Left kidney (tissue), 8 donors: Measurements from ENCODE around the gene MIS18BP1. TPM values are rescaled to one million over a fixed set of nuclear protein-coding genes. Genes with fewer than 3 reads are reported as not detected.
A peak's percentile ranks its signal among the peaks of the same experiment; 100 is the strongest.
"Not testable (repeated sequence)": the region's sequence is repeated elsewhere in the genome, so short reads cannot be mapped to it uniquely, and the experiment has no call there.

Experiments used
- DNase-seq: peaks from one replicate; pipeline ENCODE4 v3.0.0-alpha.2; 2013
- long read RNA-seq, 8 donors: transcript quantifications; one replicate each; lab custom pipeline, GENCODE V29; 2026
- polyA plus RNA-seq: library from polyadenylated mRNA; unstranded; fragments of 120-200 nt; gene quantifications from one replicate; pipeline ENCODE4 v1.2.1, GENCODE V29; 2013; ENCODE audit not compliant: insufficient read length

The MIS18BP1 gene
- polyA plus RNA-seq: 63.8 TPM
- long read RNA-seq, donor 1, transcript MIS18BP1-206 (3 exons, 793 nt): major isoform, 5 of 14 reads
- long read RNA-seq, donor 1, partial matches to known transcripts: 8 of 14 reads
- long read RNA-seq, donor 1, other reads (novel, unspliced or antisense): 0 of 14 reads
- long read RNA-seq, donor 2, full-length matches to known transcripts: 13 of 30 reads
- long read RNA-seq, donor 2, partial matches to known transcripts: 17 of 30 reads
- long read RNA-seq, donor 2, other reads (novel, unspliced or antisense): 0 of 30 reads
- long read RNA-seq, donor 3, full-length matches to known transcripts: 7 of 7 reads
- long read RNA-seq, donor 3, partial matches to known transcripts: 0 of 7 reads
- long read RNA-seq, donor 3, other reads (novel, unspliced or antisense): 0 of 7 reads
- long read RNA-seq, donor 4: 0 reads
- long read RNA-seq, donor 5, full-length matches to known transcripts: 8 of 8 reads
- long read RNA-seq, donor 5, partial matches to known transcripts: 0 of 8 reads
- long read RNA-seq, donor 5, other reads (novel, unspliced or antisense): 0 of 8 reads
- long read RNA-seq, donor 6, full-length matches to known transcripts: 5 of 11 reads
- long read RNA-seq, donor 6, partial matches to known transcripts: 6 of 11 reads
- long read RNA-seq, donor 6, other reads (novel, unspliced or antisense): 0 of 11 reads
- long read RNA-seq, donor 7, transcript MIS18BP1-206 (3 exons, 793 nt): major isoform, 9 of 22 reads
- long read RNA-seq, donor 7, partial matches to known transcripts: 6 of 22 reads
- long read RNA-seq, donor 7, other reads (novel, unspliced or antisense): 0 of 22 reads
- long read RNA-seq, donor 8, partial matches to known transcripts: 0 of 2 reads
- long read RNA-seq, donor 8, other reads (novel, unspliced or antisense): 0 of 2 reads

GRCh38 chr14:45253070-45253753, at the start of gene MIS18BP1:
Gene MIS18BP1 (minus strand): TSS chr14:45253202. CDS start chr14:45247286, 5,916 bp downstream.
- peak; percentile 97 for DNase-seq

- DNase-seq: no peak
These were observed 45.6 kb upstream of the MIS18BP1 start for GRCh38 chr14:45298423-45299117.

- DNase-seq: not testable (repeated sequence)
These were observed 41.8 kb upstream of the MIS18BP1 start for GRCh38 chr14:45294796-45295195.

GRCh38 chr14:45290547-45290946, 37.5 kb upstream of the MIS18BP1 start:
- no peak for DNase-seq

GRCh38 chr14:45287610-45288009, 34.6 kb upstream of the MIS18BP1 start:
- no peak for DNase-seq

- DNase-seq: no peak
These were observed 31.8 kb upstream of the MIS18BP1 start for GRCh38 chr14:45284802-45285201.

GRCh38 chr14:45281731-45282400, 28.9 kb upstream of the MIS18BP1 start:
- not testable (repeated sequence) for DNase-seq

- DNase-seq: no peak
These were observed 19.0 kb upstream of the MIS18BP1 start for GRCh38 chr14:45271858-45272537.

- DNase-seq: no peak
These were observed 17.0 kb upstream of the MIS18BP1 start for GRCh38 chr14:45270031-45270430.

- no peak for DNase-seq
These were observed 14.1 kb upstream of the MIS18BP1 start for GRCh38 chr14:45267071-45267470.

- no peak for DNase-seq
These were observed 9.6 kb upstream of the MIS18BP1 start for GRCh38 chr14:45262637-45263036.

GRCh38 chr14:45261209-45261608, 8.2 kb upstream of the MIS18BP1 start:
- DNase-seq: no peak

- no peak for DNase-seq
These were observed 5.8 kb upstream of the MIS18BP1 start for GRCh38 chr14:45258805-45259204.

GRCh38 chr14:45258073-45258472, 5.1 kb upstream of the MIS18BP1 start:
- DNase-seq: no peak

- no peak for DNase-seq
These were observed 1.8 kb upstream of the MIS18BP1 start for GRCh38 chr14:45254771-45255170.

GRCh38 chr14:45253754-45254310, 830 bp upstream of the MIS18BP1 start:
- DNase-seq: no peak

- no peak for DNase-seq
These were observed 484 bp downstream of the MIS18BP1 start for GRCh38 chr14:45252366-45253069.

GRCh38 chr14:45251912-45252311, 1.1 kb downstream of the MIS18BP1 start:
- no peak for DNase-seq

- no peak for DNase-seq
These were observed 3.0 kb downstream of the MIS18BP1 start for GRCh38 chr14:45249856-45250575.
